C4-2B (cell line): ENCODE measurements around the gene AFAP1.

Experiments
- CTCF ChIP-seq: fragments of 450-650 bp; conservative IDR thresholded peaks from 2 replicates; pipeline ENCODE4 v1.5.1; 2017; ENCODE audit warnings: mild to moderate bottlenecking
- ZFX ChIP-seq: fragments of 450-650 bp; IDR thresholded peaks from 2 replicates; pipeline ENCODE4 v1.6.1; 2017

- TF ChIP-seq CTCF (no peak), ZFX (no peak)
These were observed 211.9 kb downstream of the AFAP1 start for GRCh38 chr4:7727749-7728148.
